GF-D8 (cell line): Measurements from ENCODE around the gene TRAF7.
"Not testable (repeated sequence)": the region's sequence is repeated elsewhere in the genome, so short reads cannot be mapped to it uniquely, and the experiment has no call there.

Source experiments
- DNase-seq: peaks from one replicate; lab custom pipeline; 2025; lab: John Stamatoyannopoulos, UW

Gene TRAF7

GRCh38 chr16:2155091-2155950, at the start of gene TRAF7:
Gene TRAF7 (plus strand): TSS chr16:2155782. CDS start chr16:2163921, 8,139 bp downstream.
- DNase-seq = peak; percentile 99

GRCh38 chr16:2106211-2106610, 49.4 kb upstream of the TRAF7 start:
- not testable (repeated sequence) for DNase-seq

GRCh38 chr16:2107121-2107790, 48.3 kb upstream of the TRAF7 start:
- not testable (repeated sequence) for DNase-seq

GRCh38 chr16:2107791-2108125, 47.8 kb upstream of the TRAF7 start:
- not testable (repeated sequence) for DNase-seq

- DNase-seq = not testable (repeated sequence)
These were observed 46.9 kb upstream of the TRAF7 start for GRCh38 chr16:2108446-2109270.

GRCh38 chr16:2109271-2109580, 46.4 kb upstream of the TRAF7 start:
- DNase-seq = not testable (repeated sequence)

- not testable (repeated sequence) for DNase-seq
These were observed 45.7 kb upstream of the TRAF7 start for GRCh38 chr16:2109872-2110271.

- not testable (repeated sequence) for DNase-seq
These were observed 45.1 kb upstream of the TRAF7 start for GRCh38 chr16:2110332-2111008.

- not testable (repeated sequence) for DNase-seq
These were observed 44.6 kb upstream of the TRAF7 start for GRCh38 chr16:2111009-2111353.

GRCh38 chr16:2111412-2112335, 43.9 kb upstream of the TRAF7 start:
- DNase-seq = not testable (repeated sequence)

- not testable (repeated sequence) for DNase-seq
These were observed 43.0 kb upstream of the TRAF7 start for GRCh38 chr16:2112539-2113106.

- not testable (repeated sequence) for DNase-seq
These were observed 41.4 kb upstream of the TRAF7 start for GRCh38 chr16:2114225-2114624.

- not testable (repeated sequence) for DNase-seq
These were observed 40.5 kb upstream of the TRAF7 start for GRCh38 chr16:2114885-2115590.

- DNase-seq = no peak
These were observed 40.0 kb upstream of the TRAF7 start for GRCh38 chr16:2115591-2115973.

- not testable (repeated sequence) for DNase-seq
These were observed 39.2 kb upstream of the TRAF7 start for GRCh38 chr16:2116428-2116827.

GRCh38 chr16:2117341-2117740, 38.2 kb upstream of the TRAF7 start:
- not testable (repeated sequence) for DNase-seq

- not testable (repeated sequence) for DNase-seq
These were observed 37.4 kb upstream of the TRAF7 start for GRCh38 chr16:2117960-2118722.

- DNase-seq = not testable (repeated sequence)
These were observed 34.3 kb upstream of the TRAF7 start for GRCh38 chr16:2121325-2121724.

GRCh38 chr16:2121853-2122252, 33.7 kb upstream of the TRAF7 start:
- DNase-seq = no peak
